SK-N-SH treated with all-trans-retinoic acid at 6 μM for 48 hours (cell line): ENCODE results near the gene NUDT21.

Experiments
- ATAC-seq: fragments of 200-7000 bp; cut with Tn5 transposase; 3 replicates; pipeline ENCODE4 v1.9.1; 2020; ENCODE audit warnings: mild to moderate bottlenecking, moderate library complexity
- ARNTL ChIP-seq: fragments of 450-650 bp; formaldehyde crosslinking; IDR thresholded peaks from 2 replicates; pipeline ENCODE4 v1.5.0; 2020; ENCODE audit warnings: low read depth, mild to moderate bottlenecking, moderate library complexity, borderline replicate concordance
- BACH2 ChIP-seq: fragments of 250-450 bp; sonication (Bioruptor Pico); IDR thresholded peaks from 2 replicates; pipeline ENCODE4 v1.9.0; 2021; ENCODE audit warnings: mild to moderate bottlenecking, borderline replicate concordance
- CREB5 ChIP-seq: fragments of 250-450 bp; sonication (Bioruptor Pico); IDR thresholded peaks from 2 replicates; pipeline ENCODE4 v1.5.1; 2020; ENCODE audit warnings: low read depth, mild to moderate bottlenecking, moderate library complexity
- CSDC2 ChIP-seq: fragments of 250-450 bp; sonication (Bioruptor Pico); IDR thresholded peaks from 2 replicates; pipeline ENCODE4 v1.5.0; 2020; ENCODE audit warnings: mild to moderate bottlenecking, moderate library complexity
- ESRRG ChIP-seq: fragments of 250-450 bp; sonication (Bioruptor Pico); IDR thresholded peaks from 2 replicates; pipeline ENCODE4 v1.6.1; 2021; ENCODE audit warnings: mild to moderate bottlenecking
- GLIS3 ChIP-seq: fragments of 250-450 bp; sonication (Bioruptor Pico); IDR thresholded peaks from 2 replicates; pipeline ENCODE4 v1.5.0; 2020; ENCODE audit warnings: mild to moderate bottlenecking, moderate library complexity
- ISL1 ChIP-seq: fragments of 250-450 bp; sonication (Bioruptor Pico); IDR thresholded peaks from 2 replicates; pipeline ENCODE4 v2.1.2; 2022; ENCODE audit warnings: mild to moderate bottlenecking, moderate library complexity
- OSR1 ChIP-seq: fragments of 250-450 bp; sonication (Bioruptor Pico); IDR thresholded peaks from 2 replicates; pipeline ENCODE4 v1.8.0; 2022; ENCODE audit warnings: moderate library complexity, mild to moderate bottlenecking, inconsistent platforms
- PATZ1 ChIP-seq: fragments of 250-450 bp; sonication (Bioruptor Pico); IDR thresholded peaks from 2 replicates; pipeline ENCODE4 v1.8.0; 2020; ENCODE audit warnings: mild to moderate bottlenecking, moderate library complexity, borderline replicate concordance
- POU6F1 ChIP-seq: fragments of 250-450 bp; sonication (Bioruptor Pico); IDR thresholded peaks from 2 replicates; pipeline ENCODE4 v1.8.0; 2021; ENCODE audit warnings: low read depth, mild to moderate bottlenecking, moderate library complexity, borderline replicate concordance
- PPARA ChIP-seq: fragments of 250-450 bp; sonication (Bioruptor Pico); IDR thresholded peaks from 2 replicates; pipeline ENCODE4 v1.5.0; 2020; ENCODE audit warnings: mild to moderate bottlenecking, borderline replicate concordance
- RARB ChIP-seq: fragments of 250-450 bp; sonication (Bioruptor Pico); IDR thresholded peaks from 2 replicates; pipeline ENCODE4 v1.8.0; 2021; ENCODE audit warnings: mild to moderate bottlenecking, moderate library complexity
- SNAI2 ChIP-seq: fragments of 250-450 bp; sonication (Bioruptor Pico); IDR thresholded peaks from 2 replicates; pipeline ENCODE4 v1.5.0; 2020; ENCODE audit warnings: mild to moderate bottlenecking, moderate library complexity
- TCF4 ChIP-seq: fragments of 250-450 bp; sonication (Bioruptor Pico); IDR thresholded peaks from 2 replicates; pipeline ENCODE4 v1.8.0; 2021; ENCODE audit warnings: mild to moderate bottlenecking, moderate library complexity, borderline replicate concordance
- TOX ChIP-seq: fragments of 250-450 bp; sonication (Bioruptor Pico); IDR thresholded peaks from 2 replicates; pipeline ENCODE4 v1.8.0; 2021; ENCODE audit warnings: mild to moderate bottlenecking, moderate library complexity, borderline replicate concordance
- TSHZ2 ChIP-seq: fragments of 250-450 bp; sonication (Bioruptor Pico); IDR thresholded peaks from 2 replicates; pipeline ENCODE4 v1.5.0; 2020; ENCODE audit warnings: mild to moderate bottlenecking, moderate library complexity
- ZC3H10 ChIP-seq: fragments of 250-450 bp; sonication (Bioruptor Pico); IDR thresholded peaks from 2 replicates; pipeline ENCODE4 v1.5.1; 2021; ENCODE audit warnings: mild to moderate bottlenecking, moderate library complexity
- ZFP3 ChIP-seq: fragments of 250-450 bp; sonication (Bioruptor Pico); IDR thresholded peaks from 2 replicates; pipeline ENCODE4 v1.5.0; 2020; ENCODE audit warnings: mild to moderate bottlenecking, moderate library complexity
- ZFP30 ChIP-seq: fragments of 450-650 bp; formaldehyde crosslinking; IDR thresholded peaks from 2 replicates; pipeline ENCODE4 v1.5.0; 2022; ENCODE audit warnings: mild to moderate bottlenecking, moderate library complexity
- ZNF565 ChIP-seq: fragments of 450-650 bp; formaldehyde crosslinking; conservative IDR thresholded peaks from 2 replicates; pipeline ENCODE4 v1.5.0; 2020; ENCODE audit warnings: low read depth, mild to moderate bottlenecking, moderate library complexity
- ZNF8 ChIP-seq: fragments of 450-650 bp; formaldehyde crosslinking; IDR thresholded peaks from 2 replicates; pipeline ENCODE4 v1.5.0; 2020; ENCODE audit warnings: mild to moderate bottlenecking, moderate library complexity

NUDT21 gene

GRCh38 chr16:56477096-56477878 lies 26.2 kb upstream of the NUDT21 start:
- TF ChIP-seq ARNTL (CRISPR knock-in tag) (no peak), TCF4 (CRISPR knock-in tag) (no peak), CREB5 (CRISPR knock-in tag) (no peak), ZFP3 (CRISPR knock-in tag) (no peak), TSHZ2 (CRISPR knock-in tag) (no peak), ESRRG (CRISPR knock-in tag) (no peak), PPARA (CRISPR knock-in tag) (no peak), ZNF565 (CRISPR knock-in tag) (no peak), ZC3H10 (CRISPR knock-in tag) (no peak), GLIS3 (CRISPR knock-in tag) (no peak), OSR1 (CRISPR knock-in tag) (no peak), RARB (no peak), PATZ1 (CRISPR knock-in tag) (no peak), ZNF8 (no peak), CSDC2 (CRISPR knock-in tag) (no peak), ZFP30 (no peak), BACH2 (CRISPR knock-in tag) (no peak)
- ATAC-seq, result peak; percentile 98

- TF ChIP-seq CSDC2 (CRISPR knock-in tag), result no peak
- no peak for TF ChIP-seq ESRRG (CRISPR knock-in tag)
- TF ChIP-seq POU6F1 (CRISPR knock-in tag), result no peak
- TF ChIP-seq TOX (CRISPR knock-in tag), result no peak
- no peak for TF ChIP-seq PPARA (CRISPR knock-in tag)
- TF ChIP-seq GLIS3 (CRISPR knock-in tag), result no peak
- TF ChIP-seq TSHZ2 (CRISPR knock-in tag), result no peak
- no peak for TF ChIP-seq ARNTL (CRISPR knock-in tag)
- no peak for TF ChIP-seq ISL1 (CRISPR knock-in tag)
- TF ChIP-seq PATZ1 (CRISPR knock-in tag), result no peak
- no peak for TF ChIP-seq SNAI2 (CRISPR knock-in tag)
- ATAC-seq, result no peak
Observed at GRCh38 chr16:56475201-56475600, 24.1 kb upstream of the NUDT21 start.
